H1 (cell line): ENCODE data around the gene PMM2. TPM values are rescaled to one million over a fixed set of nuclear protein-coding genes. Genes with fewer than 3 reads are reported as not detected.

Experiments
- BCL11A ChIP-seq, 2 experiments: IDR thresholded peaks; one replicate each; pipeline ENCODE4 v1.6.1; 2011; ENCODE audit warnings: low read depth in 2 of 2, low read length in 2 of 2, mild to moderate bottlenecking in 2 of 2
- CBX5 ChIP-seq: fragments of 300-800, 300-1000 bp; sonication (generic); IDR thresholded peaks from 2 replicates; pipeline ENCODE4 v1.7.1; 2016; ENCODE audit warnings: antibody characterized with exemption, low read length, low read depth
- CEBPB ChIP-seq: IDR thresholded peaks from 2 replicates; pipeline ENCODE4 v1.6.1; 2012; ENCODE audit warnings: low read depth, low read length
- CHD7 ChIP-seq: fragments of 300-600 bp; sonication (generic); IDR thresholded peaks from 2 replicates; pipeline ENCODE4 v1.7.1; 2012; ENCODE audit warnings: low read length, moderate library complexity, mild to moderate bottlenecking, inconsistent platforms; ENCODE audit not compliant: insufficient replicate concordance
- POU5F1 ChIP-seq: IDR thresholded peaks from 2 replicates; pipeline ENCODE4 v1.6.1; 2011; ENCODE audit warnings: low read depth, mild to moderate bottlenecking, low read length, moderate library complexity
- RAD21 ChIP-seq, 2 experiments: IDR thresholded peaks in 1 of 2; conservative IDR thresholded peaks in 1 of 2; 2 replicates each; pipeline ENCODE4 v1.6.1; 2011; ENCODE audit warnings: low read depth in 2 of 2, low read length in 2 of 2, improper control_type of control experiment in 1 of 2, inconsistent platforms in 1 of 2, mild to moderate bottlenecking in 1 of 2, moderate library complexity in 1 of 2
- RXRA ChIP-seq: IDR thresholded peaks from 2 replicates; pipeline ENCODE4 v1.6.1; 2011; ENCODE audit warnings: low read depth, mild to moderate bottlenecking, low read length, moderate library complexity; ENCODE audit not compliant: insufficient read depth
- SAP30 ChIP-seq: fragments of 300-600 bp; sonication (generic); IDR thresholded peaks from 2 replicates; pipeline ENCODE4 v1.7.1; 2012; ENCODE audit warnings: low read length, moderate library complexity, mild to moderate bottlenecking, inconsistent platforms; ENCODE audit not compliant: insufficient read depth, insufficient replicate concordance
- SIRT6 ChIP-seq: IDR thresholded peaks from one replicate; pipeline ENCODE4 v1.7.1; 2012; ENCODE audit warnings: low read length, inconsistent platforms
- TAF7 ChIP-seq: optimal IDR thresholded peaks from 2 replicates; pipeline ENCODE3; 2011; ENCODE audit warnings: low read depth, mild to moderate bottlenecking, inconsistent platforms, low read length, moderate library complexity, borderline replicate concordance
- polyA plus RNA-seq, 7 experiments: library from polyadenylated mRNA; depleted of rRNA in 3 of 7; stranded (reverse) in 5 of 7; unstranded in 2 of 7; fragments of >200 nt in 5 of 7; fragments of 200-250 nt in 2 of 7; gene quantifications; 1 replicate in 5 of 7; 2 replicates in 1 of 7; 4 replicates in 1 of 7; pipeline versions ENCODE4 v1.2.1 to v1.2.3, GENCODE V29; 2011 to 2013; ENCODE audit warnings: missing spikeins in 2 of 7, mixed read lengths in 2 of 7
- total RNA-seq: library from RNA; stranded (reverse); fragmentation: NEBNext Ultra II Directional; extraction: Animal tissue kit (Norgen Biotek cat#: 25700); gene quantifications from 2 replicates; pipeline ENCODE4 v1.2.1, GENCODE V29; 2021

PMM2 gene
- total and polyA plus RNA-seq, 2 of the 8 experiments (the other 6 are each of a cell fraction or from before 2014, with no cell fraction given): 26.2 to 49.4 TPM

GRCh38 chr16:8797364-8798173 lies at the start of gene PMM2, which contains the start of gene TMEM186 (continued):
- TF ChIP-seq CHD7 (no peak), SIRT6 (no peak), RXRA (no peak), TAF7 (peak; percentile 55), BCL11A (IDR thresholded peaks at IDR 0.05; ENCODE audit: low read depth in 2 of 2, low read length in 2 of 2) (no peak), RAD21 (IDR thresholded peaks at IDR 0.05 in 1 of 2, conservative IDR thresholded peaks at IDR 0.05 in 1 of 2; ENCODE audit: low read depth in 2 of 2, low read length in 2 of 2) (no peak), CEBPB (no peak), SAP30 (peak; percentile 98), POU5F1 (no peak), CBX5 (no peak)
